ENCODE data around the gene GRM6.

GRM6 gene

GRCh38 chr5:178991190-178992145 lies 3.7 kb downstream of the GRM6 start:
- no peak for ATAC-seq (ENCODE audit: low read depth)
- no peak overlapping the region for H3K27ac ChIP-seq (ENCODE audit: poor library complexity, severe bottlenecking)
- H3K4me1 ChIP-seq (ENCODE audit: insufficient read depth, poor library complexity, severe bottlenecking), result no peaks in the 10 kb centered on the region
- peaks cover 36% of the 10 kb centered on the region for H3K9me3 ChIP-seq (ENCODE audit: severe bottlenecking)
- TF ChIP-seq, protein P1, sequence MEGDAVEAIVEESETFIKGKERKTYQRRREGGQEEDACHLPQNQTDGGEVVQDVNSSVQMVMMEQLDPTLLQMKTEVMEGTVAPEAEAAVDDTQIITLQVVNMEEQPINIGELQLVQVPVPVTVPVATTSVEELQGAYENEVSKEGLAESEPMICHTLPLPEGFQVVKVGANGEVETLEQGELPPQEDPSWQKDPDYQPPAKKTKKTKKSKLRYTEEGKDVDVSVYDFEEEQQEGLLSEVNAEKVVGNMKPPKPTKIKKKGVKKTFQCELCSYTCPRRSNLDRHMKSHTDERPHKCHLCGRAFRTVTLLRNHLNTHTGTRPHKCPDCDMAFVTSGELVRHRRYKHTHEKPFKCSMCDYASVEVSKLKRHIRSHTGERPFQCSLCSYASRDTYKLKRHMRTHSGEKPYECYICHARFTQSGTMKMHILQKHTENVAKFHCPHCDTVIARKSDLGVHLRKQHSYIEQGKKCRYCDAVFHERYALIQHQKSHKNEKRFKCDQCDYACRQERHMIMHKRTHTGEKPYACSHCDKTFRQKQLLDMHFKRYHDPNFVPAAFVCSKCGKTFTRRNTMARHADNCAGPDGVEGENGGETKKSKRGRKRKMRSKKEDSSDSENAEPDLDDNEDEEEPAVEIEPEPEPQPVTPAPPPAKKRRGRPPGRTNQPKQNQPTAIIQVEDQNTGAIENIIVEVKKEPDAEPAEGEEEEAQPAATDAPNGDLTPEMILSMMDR (IDR thresholded peaks at IDR 0.05; ENCODE audit: poor library complexity, severe bottlenecking), result no peak
- no peaks in the 10 kb centered on the region for H3K36me3 ChIP-seq (ENCODE audit: low read depth)
- DNase-seq (ENCODE audit: low spot score), result peak; percentile 65
- peaks cover 21% of the 10 kb centered on the region for H3K27me3 ChIP-seq (ENCODE audit: insufficient read depth, poor library complexity, severe bottlenecking)
- no peak overlapping the region for H3K4me3 ChIP-seq (ENCODE audit: severe bottlenecking)

- no peaks in the 10 kb centered on the region for H3K36me3 ChIP-seq (ENCODE audit: low read depth)
- TF ChIP-seq, protein P1 (IDR thresholded peaks at IDR 0.05; ENCODE audit: poor library complexity, severe bottlenecking), result no peak
- ATAC-seq (ENCODE audit: low read depth) (no peak), DNase-seq (ENCODE audit: low spot score) (no peak)
- H3K4me3 ChIP-seq (ENCODE audit: severe bottlenecking), result no peak overlapping the region
- no peaks in the 10 kb centered on the region for H3K4me1 ChIP-seq (ENCODE audit: insufficient read depth, poor library complexity, severe bottlenecking)
- peaks cover 13% of the 10 kb centered on the region for H3K27me3 ChIP-seq (ENCODE audit: insufficient read depth, poor library complexity, severe bottlenecking)
- peaks cover 43% of the 10 kb centered on the region for H3K9me3 ChIP-seq (ENCODE audit: severe bottlenecking)
- H3K27ac ChIP-seq (ENCODE audit: poor library complexity, severe bottlenecking), result no peak overlapping the region
Measured at GRCh38 chr5:178990491-178990890, 4.6 kb downstream of the GRM6 start.

DNA sequence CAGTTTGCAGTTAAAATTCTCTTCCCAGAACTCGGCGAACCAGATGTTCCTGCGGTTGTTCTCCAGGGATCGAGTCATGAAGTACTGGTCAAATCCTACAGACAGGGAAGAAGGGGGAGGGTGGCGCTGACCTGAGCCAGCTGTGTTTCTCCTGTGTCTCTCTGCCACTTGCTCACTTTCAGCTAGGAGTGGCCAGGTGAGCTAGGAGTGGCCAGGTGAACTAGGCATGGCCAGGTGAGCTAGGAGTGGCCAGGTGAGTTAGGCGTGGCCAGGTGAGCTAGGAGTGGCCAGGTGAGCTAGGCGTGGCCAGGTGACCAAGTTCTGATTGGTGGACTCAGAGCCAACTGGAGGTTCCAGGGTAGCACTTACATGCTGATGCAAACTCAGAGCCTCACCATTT lies 5.8 kb downstream of the GRM6 start:
- Histone ChIP-seq H3K36me3 (ENCODE audit: low read depth) (no peaks in the 10 kb centered on the region), H3K4me3 (ENCODE audit: severe bottlenecking) (no peak overlapping the region), H3K27ac (ENCODE audit: poor library complexity, severe bottlenecking) (no peak overlapping the region), H3K27me3 (ENCODE audit: insufficient read depth, poor library complexity, severe bottlenecking) (peaks cover 7% of the 10 kb centered on the region), H3K9me3 (ENCODE audit: severe bottlenecking) (peaks cover 45% of the 10 kb centered on the region), H3K4me1 (ENCODE audit: insufficient read depth, poor library complexity, severe bottlenecking) (no peaks in the 10 kb centered on the region)
- TF ChIP-seq, protein P1 (IDR thresholded peaks at IDR 0.05; ENCODE audit: poor library complexity, severe bottlenecking), result no peak
- ATAC-seq (ENCODE audit: low read depth) (no peak), DNase-seq (ENCODE audit: low spot score) (no peak)

GRCh38 chr5:178988436-178989220 lies 6.5 kb downstream of the GRM6 start:
- no peak for DNase-seq (ENCODE audit: low spot score)
- Histone ChIP-seq H3K27ac (ENCODE audit: poor library complexity, severe bottlenecking) (no peak overlapping the region), H3K27me3 (ENCODE audit: insufficient read depth, poor library complexity, severe bottlenecking) (peaks cover 2% of the 10 kb centered on the region)

More at GRCh38 chr5:178988436-178989220, 6.5 kb downstream of the GRM6 start:
- TF ChIP-seq, protein P1 (IDR thresholded peaks at IDR 0.05; ENCODE audit: poor library complexity, severe bottlenecking), result no peak
- H3K36me3 ChIP-seq (ENCODE audit: low read depth), result no peaks in the 10 kb centered on the region
- H3K4me1 ChIP-seq (ENCODE audit: insufficient read depth, poor library complexity, severe bottlenecking), result no peaks in the 10 kb centered on the region
- ATAC-seq (ENCODE audit: low read depth), result no peak
- H3K9me3 ChIP-seq (ENCODE audit: severe bottlenecking), result peaks cover 47% of the 10 kb centered on the region
- H3K4me3 ChIP-seq (ENCODE audit: severe bottlenecking), result no peak overlapping the region
